ENCODE measurements around the gene ETHE1. TPM values are rescaled to one million over a fixed set of nuclear protein-coding genes. Genes with fewer than 3 reads are reported as not detected.
"Not testable (repeated sequence)": the region's sequence is repeated elsewhere in the genome, so short reads cannot be mapped to it uniquely, and the experiment has no call there.

ETHE1 gene
- total RNA-seq, 3 donors from 2014 or later, result 235 to 713 (median 450) TPM

GRCh38 chr19:43548706-43549105, 21.7 kb upstream of the ETHE1 start:
- Histone ChIP-seq H3K9me3 (no peaks in the 10 kb centered on the region), H3K4me3 (no peak overlapping the region), H3K4me1 (ENCODE audit: low read depth) (no peaks in the 10 kb centered on the region), H3K36me3 (ENCODE audit: low read depth) (no peaks in the 10 kb centered on the region)
- intact Hi-C loops (cut with DNase I, micrococcal nuclease), result no loop called here
- no peak for TF ChIP-seq CTCF (IDR thresholded peaks at IDR 0.05)
- no peak for DNase-seq
- ATAC-seq, result no peak

GRCh38 chr19:43547926-43548325, 20.9 kb upstream of the ETHE1 start:
- H3K4me3 ChIP-seq; H3K4me1 ChIP-seq (ENCODE audit: low read depth); H3K36me3 ChIP-seq (ENCODE audit: low read depth); H3K9me3 ChIP-seq; intact Hi-C loops (cut with DNase I, micrococcal nuclease); ATAC-seq; DNase-seq: not testable (repeated sequence)

- intact Hi-C loops (cut with DNase I, micrococcal nuclease), result no loop called here
- no peaks in the 10 kb centered on the region for H3K36me3 ChIP-seq (ENCODE audit: low read depth)
Measured at GRCh38 chr19:43546581-43546980, 19.6 kb upstream of the ETHE1 start.

GRCh38 chr19:43545981-43546380, 19.0 kb upstream of the ETHE1 start:
- Histone ChIP-seq H3K9me3 (no peaks in the 10 kb centered on the region), H3K4me3 (no peak overlapping the region), H3K36me3 (ENCODE audit: low read depth) (no peaks in the 10 kb centered on the region), H3K4me1 (ENCODE audit: low read depth) (no peaks in the 10 kb centered on the region)
- intact Hi-C loops (cut with DNase I, micrococcal nuclease), result no loop called here
- ATAC-seq (no peak), DNase-seq (no peak)
- no peak for TF ChIP-seq CTCF (IDR thresholded peaks at IDR 0.05)

More at GRCh38 chr19:43546581-43546980, 19.6 kb upstream of the ETHE1 start:
- ATAC-seq, result no peak
- no peak for TF ChIP-seq CTCF (IDR thresholded peaks at IDR 0.05)
- H3K4me3 ChIP-seq, result no peak overlapping the region
- no peaks in the 10 kb centered on the region for H3K4me1 ChIP-seq (ENCODE audit: low read depth)
- H3K9me3 ChIP-seq, result no peaks in the 10 kb centered on the region
- DNase-seq, result no peak

- DNase-seq (no peak), ATAC-seq (no peak)
- no peak for TF ChIP-seq CTCF (IDR thresholded peaks at IDR 0.05)
- Histone ChIP-seq H3K9me3 (no peaks in the 10 kb centered on the region), H3K36me3 (ENCODE audit: low read depth) (no peaks in the 10 kb centered on the region), H3K4me1 (ENCODE audit: low read depth) (no peaks in the 10 kb centered on the region), H3K4me3 (no peak overlapping the region)
- intact Hi-C loops (cut with DNase I, micrococcal nuclease), result no loop called here
Measured at GRCh38 chr19:43545276-43545675, 18.3 kb upstream of the ETHE1 start.

- Histone ChIP-seq H3K9me3 (peaks cover 3% of the 10 kb centered on the region), H3K4me1 (ENCODE audit: low read depth) (no peaks in the 10 kb centered on the region), H3K36me3 (ENCODE audit: low read depth) (no peaks in the 10 kb centered on the region), H3K4me3 (no peak overlapping the region)
- intact Hi-C loops (cut with DNase I, micrococcal nuclease), result no loop called here
- no peak for TF ChIP-seq CTCF (IDR thresholded peaks at IDR 0.05)
- no peak for ATAC-seq
- no peak for DNase-seq
Measured at GRCh38 chr19:43544077-43544476, 17.1 kb upstream of the ETHE1 start.
